NCI-H460 (cell line): Measurements from ENCODE around the gene PNKP. TPM values are rescaled to one million over a fixed set of nuclear protein-coding genes. Genes with fewer than 3 reads are reported as not detected.

Source experiments
- DNase-seq: peaks from one replicate; pipeline ENCODE4 v3.0.0-alpha.2; 2016; ENCODE audit warnings: low read depth; ENCODE audit errors: extremely low read depth
- total RNA-seq: library from RNA; depleted of rRNA; stranded (reverse); fragments of >200 nt; shearing (Covaris generic); gene quantifications from 2 replicates; pipeline ENCODE4 v1.2.3, GENCODE V29; 2014

Gene PNKP
- total RNA-seq, 1 experiment from 2014 or later = 31.4 TPM

GRCh38 chr19:49890349-49891311, 23.3 kb upstream of the PNKP start:
- no peak for DNase-seq

GRCh38 chr19:49889687-49890348, 22.4 kb upstream of the PNKP start:
- DNase-seq = peak; percentile 53

GRCh38 chr19:49889038-49889686, 21.8 kb upstream of the PNKP start:
- no peak for DNase-seq

- no peak for DNase-seq
Measured at GRCh38 chr19:49888510-49888824, 21.1 kb upstream of the PNKP start.

- DNase-seq = no peak
Measured at GRCh38 chr19:49887665-49888509, 20.5 kb upstream of the PNKP start.

- DNase-seq = no peak
Measured at GRCh38 chr19:49887037-49887664, 19.8 kb upstream of the PNKP start.

GRCh38 chr19:49884760-49885159, 17.4 kb upstream of the PNKP start:
- no peak for DNase-seq

- no peak for DNase-seq
Measured at GRCh38 chr19:49884109-49884508, 16.7 kb upstream of the PNKP start.

- DNase-seq = no peak
Measured at GRCh38 chr19:49883094-49883493, 15.7 kb upstream of the PNKP start.

- no peak for DNase-seq
Measured at GRCh38 chr19:49882643-49883042, 15.3 kb upstream of the PNKP start.

GRCh38 chr19:49881672-49882394, 14.5 kb upstream of the PNKP start:
- DNase-seq = no peak

GRCh38 chr19:49881186-49881585, 13.8 kb upstream of the PNKP start:
- no peak for DNase-seq

GRCh38 chr19:49880162-49880869, 12.9 kb upstream of the PNKP start:
- DNase-seq = no peak

- DNase-seq = no peak
Measured at GRCh38 chr19:49879243-49879963, 12.0 kb upstream of the PNKP start.

- no peak for DNase-seq
Measured at GRCh38 chr19:49878744-49879070, 11.3 kb upstream of the PNKP start.

- peak; percentile 92 for DNase-seq
Measured at GRCh38 chr19:49877879-49878743, 10.7 kb upstream of the PNKP start.
